Prostate gland (tissue), 2 donors: ENCODE results near the gene IRF6.

Experiments used
- POLR2A ChIP-seq: fragments of 450-650 bp; IDR thresholded peaks from one replicate; pipeline ENCODE4 v1.6.1; 2016; ENCODE audit warnings: antibody characterized with exemption, mild to moderate bottlenecking
- POLR2AphosphoS5 ChIP-seq: sonication (generic); formaldehyde crosslinking; IDR thresholded peaks from one replicate; pipeline ENCODE4 v1.6.1; 2017; ENCODE audit warnings: antibody characterized with exemption
- TF ChIP-seq, protein P1 (sequence below), 4 experiments: fragments of 200-600 bp in 2 of 4; fragments of 450-650 bp in 2 of 4; sonication (generic) in 2 of 4; IDR thresholded peaks; 1 replicate in 3 of 4; 2 replicates in 1 of 4; pipeline ENCODE4 v1.5.1; 2016 to 2019; ENCODE audit warnings: antibody characterized with exemption in 4 of 4, mild to moderate bottlenecking in 2 of 4, moderate library complexity in 2 of 4

DNA sequence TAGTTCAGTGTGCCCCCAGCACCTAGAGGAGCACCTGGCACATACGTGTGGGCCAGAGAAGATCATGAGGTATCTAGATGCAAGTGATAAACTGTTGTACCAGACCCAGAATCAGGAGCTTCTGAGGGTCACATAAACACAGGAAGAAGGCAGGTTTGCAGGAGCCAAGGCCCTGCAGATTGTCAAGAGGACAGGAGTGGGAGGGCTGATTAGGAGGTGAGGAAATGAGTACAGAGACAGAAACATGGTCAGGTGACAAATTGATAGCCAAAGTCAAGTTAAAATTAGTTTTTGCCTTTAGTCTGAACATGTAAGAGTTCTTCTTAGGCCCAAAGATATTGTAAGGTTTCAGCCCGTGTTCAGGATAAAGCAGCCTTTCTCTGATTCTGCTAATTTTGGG is 64.1 kb downstream of the IRF6 start:
- TF ChIP-seq, protein P1, sequence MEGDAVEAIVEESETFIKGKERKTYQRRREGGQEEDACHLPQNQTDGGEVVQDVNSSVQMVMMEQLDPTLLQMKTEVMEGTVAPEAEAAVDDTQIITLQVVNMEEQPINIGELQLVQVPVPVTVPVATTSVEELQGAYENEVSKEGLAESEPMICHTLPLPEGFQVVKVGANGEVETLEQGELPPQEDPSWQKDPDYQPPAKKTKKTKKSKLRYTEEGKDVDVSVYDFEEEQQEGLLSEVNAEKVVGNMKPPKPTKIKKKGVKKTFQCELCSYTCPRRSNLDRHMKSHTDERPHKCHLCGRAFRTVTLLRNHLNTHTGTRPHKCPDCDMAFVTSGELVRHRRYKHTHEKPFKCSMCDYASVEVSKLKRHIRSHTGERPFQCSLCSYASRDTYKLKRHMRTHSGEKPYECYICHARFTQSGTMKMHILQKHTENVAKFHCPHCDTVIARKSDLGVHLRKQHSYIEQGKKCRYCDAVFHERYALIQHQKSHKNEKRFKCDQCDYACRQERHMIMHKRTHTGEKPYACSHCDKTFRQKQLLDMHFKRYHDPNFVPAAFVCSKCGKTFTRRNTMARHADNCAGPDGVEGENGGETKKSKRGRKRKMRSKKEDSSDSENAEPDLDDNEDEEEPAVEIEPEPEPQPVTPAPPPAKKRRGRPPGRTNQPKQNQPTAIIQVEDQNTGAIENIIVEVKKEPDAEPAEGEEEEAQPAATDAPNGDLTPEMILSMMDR (IDR thresholded peaks at IDR 0.05): no peak
- TF ChIP-seq POLR2A: no peak
- no peak for TF ChIP-seq POLR2AphosphoS5
